ENCODE measurements around the gene ANXA2R. TPM values are rescaled to one million over a fixed set of nuclear protein-coding genes. Genes with fewer than 3 reads are reported as not detected.

Gene ANXA2R
- total and polyA plus RNA-seq, 9 of the 15 experiments (the other 6 are each of a cell fraction or from before 2014, with no cell fraction given): 2.1 to 4.8 (median 3.4) TPM

DNA sequence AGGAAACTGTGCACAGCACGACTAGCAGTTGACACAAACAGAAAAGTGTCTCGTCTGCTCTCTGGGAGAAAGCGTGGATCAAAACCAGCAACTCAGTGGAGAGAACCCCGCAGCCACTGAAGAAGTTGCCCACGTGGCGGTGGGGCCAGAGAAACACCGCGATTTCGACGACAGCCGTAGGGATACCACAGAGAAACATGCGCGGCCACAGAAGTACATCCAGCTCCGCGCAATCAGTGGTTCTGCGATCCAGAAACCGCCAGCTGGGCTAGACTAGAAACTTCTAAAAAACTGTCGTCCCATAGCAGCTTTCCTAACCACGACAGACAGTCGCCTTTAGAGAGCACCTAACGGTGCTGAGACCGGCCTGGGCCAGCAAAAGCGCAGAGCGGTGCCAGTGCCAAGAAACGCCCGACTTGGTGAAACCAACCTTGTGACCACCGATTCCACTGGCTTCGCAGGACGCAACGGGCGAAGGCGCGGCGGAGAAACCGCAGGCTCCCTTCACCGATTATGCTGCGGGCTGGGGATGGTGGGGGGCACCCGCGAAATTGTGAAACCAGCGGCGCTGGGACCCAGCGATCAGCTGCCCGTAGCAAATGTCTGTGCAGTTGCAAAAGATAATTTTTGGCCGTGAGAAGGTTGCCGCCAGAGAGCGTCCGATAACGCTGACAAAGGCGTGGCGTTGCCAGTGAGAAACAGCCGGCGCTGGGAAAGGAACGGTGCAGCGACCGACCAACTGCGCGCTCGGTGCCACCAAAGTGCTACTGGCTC, 2.7 kb upstream of the ANXA2R start (continued):
- TF ChIP-seq RBM22 (IDR thresholded peaks at IDR 0.05; ENCODE audit: low read depth, low read length, poor library complexity, severe bottlenecking) (peak; percentile 63), NCOA4 (IDR thresholded peaks at IDR 0.05; ENCODE audit: partially characterized antibody) (no peak), ZNF184 (CRISPR knock-in tag; IDR thresholded peaks at IDR 0.05) (no peak), ZFP36 (IDR thresholded peaks at IDR 0.05; ENCODE audit: low read depth, low read length, partially characterized antibody) (peak; percentile 44), KLF13 (tag; IDR thresholded peaks at IDR 0.05; ENCODE audit: borderline replicate concordance, low read depth) (peak; percentile 31; the same call in 1 of the 2 replicates), BRCA1 (IDR thresholded peaks at IDR 0.05) (no peak), BRCA1 (CRISPR knock-in tag; IDR thresholded peaks at IDR 0.05) (no peak), SAFB2 (IDR thresholded peaks at IDR 0.05; ENCODE audit: borderline replicate concordance, low read depth, low read length, severe bottlenecking) (no peak), TEAD4 (IDR thresholded peaks at IDR 0.05; ENCODE audit: low read length) (peak; percentile 68), TEAD4 (CRISPR knock-in tag; IDR thresholded peaks at IDR 0.05; ENCODE audit: borderline replicate concordance) (peak; percentile 91), ELF4 (CRISPR knock-in tag; IDR thresholded peaks at IDR 0.05) (no peak), ZNF121 (CRISPR knock-in tag; conservative IDR thresholded peaks at IDR 0.05) (no peak; the same call in 1 of the 2 replicates), ATF7 (IDR thresholded peaks at IDR 0.05) (peak; percentile 68), SAFB (IDR thresholded peaks at IDR 0.05; ENCODE audit: borderline replicate concordance, low read depth, low read length) (no peak)
- TF ChIP-seq, protein P1, sequence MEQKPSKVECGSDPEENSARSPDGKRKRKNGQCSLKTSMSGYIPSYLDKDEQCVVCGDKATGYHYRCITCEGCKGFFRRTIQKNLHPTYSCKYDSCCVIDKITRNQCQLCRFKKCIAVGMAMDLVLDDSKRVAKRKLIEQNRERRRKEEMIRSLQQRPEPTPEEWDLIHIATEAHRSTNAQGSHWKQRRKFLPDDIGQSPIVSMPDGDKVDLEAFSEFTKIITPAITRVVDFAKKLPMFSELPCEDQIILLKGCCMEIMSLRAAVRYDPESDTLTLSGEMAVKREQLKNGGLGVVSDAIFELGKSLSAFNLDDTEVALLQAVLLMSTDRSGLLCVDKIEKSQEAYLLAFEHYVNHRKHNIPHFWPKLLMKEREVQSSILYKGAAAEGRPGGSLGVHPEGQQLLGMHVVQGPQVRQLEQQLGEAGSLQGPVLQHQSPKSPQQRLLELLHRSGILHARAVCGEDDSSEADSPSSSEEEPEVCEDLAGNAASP (IDR thresholded peaks at IDR 0.05): no peak
- TF ChIP-seq, protein P2, sequence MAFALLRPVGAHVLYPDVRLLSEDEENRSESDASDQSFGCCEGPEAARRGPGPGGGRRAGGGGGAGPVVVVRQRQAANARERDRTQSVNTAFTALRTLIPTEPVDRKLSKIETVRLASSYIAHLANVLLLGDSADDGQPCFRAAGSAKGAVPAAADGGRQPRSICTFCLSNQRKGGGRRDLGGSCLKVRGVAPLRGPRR (CRISPR knock-in tag; IDR thresholded peaks at IDR 0.05): 0 out of 2 replicates have a peak, but pooled peaks have one; percentile 56
- TF ChIP-seq, protein P3, sequence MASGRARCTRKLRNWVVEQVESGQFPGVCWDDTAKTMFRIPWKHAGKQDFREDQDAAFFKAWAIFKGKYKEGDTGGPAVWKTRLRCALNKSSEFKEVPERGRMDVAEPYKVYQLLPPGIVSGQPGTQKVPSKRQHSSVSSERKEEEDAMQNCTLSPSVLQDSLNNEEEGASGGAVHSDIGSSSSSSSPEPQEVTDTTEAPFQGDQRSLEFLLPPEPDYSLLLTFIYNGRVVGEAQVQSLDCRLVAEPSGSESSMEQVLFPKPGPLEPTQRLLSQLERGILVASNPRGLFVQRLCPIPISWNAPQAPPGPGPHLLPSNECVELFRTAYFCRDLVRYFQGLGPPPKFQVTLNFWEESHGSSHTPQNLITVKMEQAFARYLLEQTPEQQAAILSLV (tag; IDR thresholded peaks at IDR 0.05): no peak
- TF ChIP-seq, protein P4, sequence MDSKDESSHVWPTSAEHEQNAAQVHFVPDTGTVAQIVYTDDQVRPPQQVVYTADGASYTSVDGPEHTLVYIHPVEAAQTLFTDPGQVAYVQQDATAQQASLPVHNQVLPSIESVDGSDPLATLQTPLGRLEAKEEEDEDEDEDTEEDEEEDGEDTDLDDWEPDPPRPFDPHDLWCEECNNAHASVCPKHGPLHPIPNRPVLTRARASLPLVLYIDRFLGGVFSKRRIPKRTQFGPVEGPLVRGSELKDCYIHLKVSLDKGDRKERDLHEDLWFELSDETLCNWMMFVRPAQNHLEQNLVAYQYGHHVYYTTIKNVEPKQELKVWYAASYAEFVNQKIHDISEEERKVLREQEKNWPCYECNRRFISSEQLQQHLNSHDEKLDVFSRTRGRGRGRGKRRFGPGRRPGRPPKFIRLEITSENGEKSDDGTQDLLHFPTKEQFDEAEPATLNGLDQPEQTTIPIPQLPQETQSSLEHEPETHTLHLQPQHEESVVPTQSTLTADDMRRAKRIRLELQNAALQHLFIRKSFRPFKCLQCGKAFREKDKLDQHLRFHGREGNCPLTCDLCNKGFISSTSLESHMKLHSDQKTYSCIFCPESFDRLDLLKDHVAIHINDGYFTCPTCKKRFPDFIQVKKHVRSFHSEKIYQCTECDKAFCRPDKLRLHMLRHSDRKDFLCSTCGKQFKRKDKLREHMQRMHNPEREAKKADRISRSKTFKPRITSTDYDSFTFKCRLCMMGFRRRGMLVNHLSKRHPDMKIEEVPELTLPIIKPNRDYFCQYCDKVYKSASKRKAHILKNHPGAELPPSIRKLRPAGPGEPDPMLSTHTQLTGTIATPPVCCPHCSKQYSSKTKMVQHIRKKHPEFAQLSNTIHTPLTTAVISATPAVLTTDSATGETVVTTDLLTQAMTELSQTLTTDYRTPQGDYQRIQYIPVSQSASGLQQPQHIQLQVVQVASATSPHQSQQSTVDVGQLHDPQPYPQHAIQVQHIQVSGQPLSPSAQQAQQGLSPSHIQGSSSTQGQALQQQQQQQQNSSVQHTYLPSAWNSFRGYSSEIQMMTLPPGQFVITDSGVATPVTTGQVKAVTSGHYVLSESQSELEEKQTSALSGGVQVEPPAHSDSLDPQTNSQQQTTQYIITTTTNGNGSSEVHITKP (IDR thresholded peaks at IDR 0.05; ENCODE audit: partially characterized antibody): peak; percentile 42
- TF ChIP-seq, protein P5, sequence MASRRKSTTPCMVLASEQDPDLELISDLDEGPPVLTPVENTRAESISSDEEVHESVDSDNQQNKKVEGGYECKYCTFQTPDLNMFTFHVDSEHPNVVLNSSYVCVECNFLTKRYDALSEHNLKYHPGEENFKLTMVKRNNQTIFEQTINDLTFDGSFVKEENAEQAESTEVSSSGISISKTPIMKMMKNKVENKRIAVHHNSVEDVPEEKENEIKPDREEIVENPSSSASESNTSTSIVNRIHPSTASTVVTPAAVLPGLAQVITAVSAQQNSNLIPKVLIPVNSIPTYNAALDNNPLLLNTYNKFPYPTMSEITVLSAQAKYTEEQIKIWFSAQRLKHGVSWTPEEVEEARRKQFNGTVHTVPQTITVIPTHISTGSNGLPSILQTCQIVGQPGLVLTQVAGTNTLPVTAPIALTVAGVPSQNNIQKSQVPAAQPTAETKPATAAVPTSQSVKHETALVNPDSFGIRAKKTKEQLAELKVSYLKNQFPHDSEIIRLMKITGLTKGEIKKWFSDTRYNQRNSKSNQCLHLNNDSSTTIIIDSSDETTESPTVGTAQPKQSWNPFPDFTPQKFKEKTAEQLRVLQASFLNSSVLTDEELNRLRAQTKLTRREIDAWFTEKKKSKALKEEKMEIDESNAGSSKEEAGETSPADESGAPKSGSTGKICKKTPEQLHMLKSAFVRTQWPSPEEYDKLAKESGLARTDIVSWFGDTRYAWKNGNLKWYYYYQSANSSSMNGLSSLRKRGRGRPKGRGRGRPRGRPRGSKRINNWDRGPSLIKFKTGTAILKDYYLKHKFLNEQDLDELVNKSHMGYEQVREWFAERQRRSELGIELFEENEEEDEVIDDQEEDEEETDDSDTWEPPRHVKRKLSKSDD (conservative IDR thresholded peaks at IDR 0.05; ENCODE audit: low read length): peak; percentile 87

Measured in K562 (cell line).